Measurements from ENCODE around the gene GLRA2.

Gene GLRA2

DNA sequence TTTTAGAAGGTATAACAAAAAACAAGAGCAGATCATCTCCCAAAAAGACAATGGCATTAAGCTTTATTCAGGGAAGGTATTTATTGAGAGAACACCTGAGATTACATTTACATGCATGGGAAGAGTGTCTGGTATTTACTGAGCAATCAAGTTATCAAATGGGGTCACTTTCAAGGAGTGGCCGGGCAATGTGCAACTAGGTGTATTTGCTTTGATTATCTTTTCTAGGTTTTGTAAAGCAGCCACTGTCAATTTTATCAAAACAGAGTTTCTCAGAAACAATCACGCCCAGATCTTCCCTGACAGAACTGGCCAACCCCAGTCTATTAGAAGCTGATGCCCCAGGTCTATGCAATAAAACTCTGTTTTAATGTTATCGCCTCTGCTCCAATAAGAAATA, 169.5 kb downstream of the GLRA2 start:
- Histone ChIP-seq H3K27ac (ENCODE audit: low read depth, low read length) (no peak overlapping the region), H3K9me2 (replicated peaks; ENCODE audit: insufficient read depth, low read length) (no peaks in the 10 kb centered on the region), H3K9ac (ENCODE audit: low read length) (no peak overlapping the region), H3K79me2 (ENCODE audit: insufficient read depth, low read length) (no peaks in the 10 kb centered on the region), H4K20me1 (ENCODE audit: low read depth, low read length) (no peaks in the 10 kb centered on the region), H3K36me3 (ENCODE audit: low read length) (no peaks in the 10 kb centered on the region), H3K4me3 (ENCODE audit: insufficient read depth, low read length, poor library complexity, severe bottlenecking) (no peak overlapping the region), H3K27me3 (ENCODE audit: low read length) (no peaks in the 10 kb centered on the region), H3K4me2 (ENCODE audit: low read depth, low read length, poor library complexity, severe bottlenecking) (no peak overlapping the region), H3K9me3 (ENCODE audit: insufficient read depth, low read length) (no peaks in the 10 kb centered on the region), H3F3A (ENCODE audit: insufficient read depth) (no peaks in the 10 kb centered on the region), H2AFZ (ENCODE audit: low read depth, low read length, severe bottlenecking) (no peak overlapping the region)
- no peak for TF ChIP-seq EZH2phosphoT487 (conservative IDR thresholded peaks at IDR 0.05; ENCODE audit: low read length)
- TF ChIP-seq, protein P1, sequence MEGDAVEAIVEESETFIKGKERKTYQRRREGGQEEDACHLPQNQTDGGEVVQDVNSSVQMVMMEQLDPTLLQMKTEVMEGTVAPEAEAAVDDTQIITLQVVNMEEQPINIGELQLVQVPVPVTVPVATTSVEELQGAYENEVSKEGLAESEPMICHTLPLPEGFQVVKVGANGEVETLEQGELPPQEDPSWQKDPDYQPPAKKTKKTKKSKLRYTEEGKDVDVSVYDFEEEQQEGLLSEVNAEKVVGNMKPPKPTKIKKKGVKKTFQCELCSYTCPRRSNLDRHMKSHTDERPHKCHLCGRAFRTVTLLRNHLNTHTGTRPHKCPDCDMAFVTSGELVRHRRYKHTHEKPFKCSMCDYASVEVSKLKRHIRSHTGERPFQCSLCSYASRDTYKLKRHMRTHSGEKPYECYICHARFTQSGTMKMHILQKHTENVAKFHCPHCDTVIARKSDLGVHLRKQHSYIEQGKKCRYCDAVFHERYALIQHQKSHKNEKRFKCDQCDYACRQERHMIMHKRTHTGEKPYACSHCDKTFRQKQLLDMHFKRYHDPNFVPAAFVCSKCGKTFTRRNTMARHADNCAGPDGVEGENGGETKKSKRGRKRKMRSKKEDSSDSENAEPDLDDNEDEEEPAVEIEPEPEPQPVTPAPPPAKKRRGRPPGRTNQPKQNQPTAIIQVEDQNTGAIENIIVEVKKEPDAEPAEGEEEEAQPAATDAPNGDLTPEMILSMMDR (IDR thresholded peaks at IDR 0.05; ENCODE audit: insufficient read depth, low read length, poor library complexity, severe bottlenecking) = no peak

DNA sequence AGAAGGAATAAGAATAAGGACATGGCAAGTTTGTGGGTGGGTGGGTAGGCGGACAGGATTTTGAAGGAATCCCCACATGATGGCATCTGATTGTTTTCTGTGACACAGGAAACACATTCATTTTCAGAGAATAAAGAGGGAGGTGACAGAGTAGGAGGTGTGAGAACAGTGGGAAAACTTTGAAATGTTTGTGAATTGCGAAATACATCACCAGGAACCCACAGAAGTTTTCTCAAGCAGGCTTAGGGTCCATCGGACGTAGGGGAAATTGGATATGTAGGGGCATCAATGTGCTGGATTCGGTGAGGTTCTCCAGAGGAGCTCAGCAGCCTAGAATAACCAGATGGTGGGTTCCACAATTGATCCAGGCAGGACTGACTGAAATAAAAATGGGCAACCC, 171.6 kb downstream of the GLRA2 start:
- Histone ChIP-seq H3K27me3 (ENCODE audit: low read length) (no peaks in the 10 kb centered on the region), H3K9me3 (ENCODE audit: insufficient read depth, low read length) (no peaks in the 10 kb centered on the region), H3K79me2 (ENCODE audit: insufficient read depth, low read length) (no peaks in the 10 kb centered on the region), H2AFZ (ENCODE audit: low read depth, low read length, severe bottlenecking) (no peak overlapping the region), H3K9ac (ENCODE audit: low read length) (no peak overlapping the region), H3K9me2 (replicated peaks; ENCODE audit: insufficient read depth, low read length) (no peaks in the 10 kb centered on the region), H3K4me2 (ENCODE audit: low read depth, low read length, poor library complexity, severe bottlenecking) (no peak overlapping the region), H3K27ac (ENCODE audit: low read depth, low read length) (no peak overlapping the region), H3K4me3 (ENCODE audit: insufficient read depth, low read length, poor library complexity, severe bottlenecking) (no peak overlapping the region), H4K20me1 (ENCODE audit: low read depth, low read length) (no peaks in the 10 kb centered on the region), H3F3A (ENCODE audit: insufficient read depth) (no peaks in the 10 kb centered on the region), H3K36me3 (ENCODE audit: low read length) (no peaks in the 10 kb centered on the region)
- TF ChIP-seq, protein P1 (IDR thresholded peaks at IDR 0.05; ENCODE audit: insufficient read depth, low read length, poor library complexity, severe bottlenecking) = no peak
- TF ChIP-seq EZH2phosphoT487 (conservative IDR thresholded peaks at IDR 0.05; ENCODE audit: low read length) = no peak

DNA sequence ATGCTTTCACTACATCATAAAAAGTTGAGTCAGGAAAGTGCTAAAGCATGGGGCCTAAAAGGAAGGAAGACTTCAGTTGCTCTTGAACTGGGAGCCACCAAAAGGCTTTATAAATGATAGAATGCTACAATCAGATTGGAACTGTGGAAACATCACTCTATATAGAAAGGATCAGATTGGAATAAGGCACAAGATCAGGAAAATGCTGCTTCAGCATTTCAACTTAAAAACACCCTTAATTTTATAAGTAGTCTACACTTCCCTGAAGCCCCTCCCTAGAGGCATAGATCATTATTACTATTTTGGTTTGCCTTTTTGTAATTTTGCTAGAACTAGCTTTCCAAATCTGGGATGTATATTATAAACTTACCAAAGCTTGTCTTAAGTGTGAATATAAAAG, 172.8 kb downstream of the GLRA2 start:
- no peaks in the 10 kb centered on the region for H3K36me3 ChIP-seq (ENCODE audit: low read length)
- H3K4me3 ChIP-seq (ENCODE audit: insufficient read depth, low read length, poor library complexity, severe bottlenecking) = no peak overlapping the region
- no peak overlapping the region for H3K27ac ChIP-seq (ENCODE audit: low read depth, low read length)
- H2AFZ ChIP-seq (ENCODE audit: low read depth, low read length, severe bottlenecking) = no peak overlapping the region
- no peaks in the 10 kb centered on the region for H3K79me2 ChIP-seq (ENCODE audit: insufficient read depth, low read length)
- H3F3A ChIP-seq (ENCODE audit: insufficient read depth) = no peaks in the 10 kb centered on the region
- no peak overlapping the region for H3K4me2 ChIP-seq (ENCODE audit: low read depth, low read length, poor library complexity, severe bottlenecking)
- H3K9me2 ChIP-seq (replicated peaks; ENCODE audit: insufficient read depth, low read length) = no peaks in the 10 kb centered on the region
- H3K9ac ChIP-seq (ENCODE audit: low read length) = no peak overlapping the region
- TF ChIP-seq EZH2phosphoT487 (conservative IDR thresholded peaks at IDR 0.05; ENCODE audit: low read length) = no peak
- TF ChIP-seq, protein P1 (IDR thresholded peaks at IDR 0.05; ENCODE audit: insufficient read depth, low read length, poor library complexity, severe bottlenecking) = no peak
- H3K27me3 ChIP-seq (ENCODE audit: low read length) = no peaks in the 10 kb centered on the region
- no peaks in the 10 kb centered on the region for H3K9me3 ChIP-seq (ENCODE audit: insufficient read depth, low read length)
- no peaks in the 10 kb centered on the region for H4K20me1 ChIP-seq (ENCODE audit: low read depth, low read length)
